PFSK-1 (cell line): Measurements from ENCODE around the gene MIX23.

Experiments
- POLR2AphosphoS5 ChIP-seq: IDR thresholded peaks from 2 replicates; pipeline ENCODE4 v1.6.1; 2012; ENCODE audit warnings: low read depth, mild to moderate bottlenecking, control low read depth, low read length, moderate library complexity
- REST ChIP-seq, 2 experiments: IDR thresholded peaks; 2 replicates each; pipeline versions ENCODE4 v1.6.1 to v1.8.0; 2011 to 2012; ENCODE audit warnings: low read depth in 2 of 2, low read length in 2 of 2, control low read depth in 1 of 2, inconsistent platforms in 1 of 2, mild to moderate bottlenecking in 1 of 2, moderate library complexity in 1 of 2; ENCODE audit not compliant: insufficient read depth in 1 of 2
- TAF1 ChIP-seq: IDR thresholded peaks from 2 replicates; pipeline ENCODE4 v1.6.1; 2012; ENCODE audit warnings: low read length, control low read depth, borderline replicate concordance; ENCODE audit not compliant: insufficient read depth

- TF ChIP-seq POLR2AphosphoS5: no peak
- TF ChIP-seq REST (IDR thresholded peaks at IDR 0.05; ENCODE audit: insufficient read depth in 1 of 2, low read depth in 2 of 2, low read length in 2 of 2): no peak
- no peak for TF ChIP-seq TAF1
Measured at GRCh38 chr3:122406198-122406597, 23.2 kb upstream of the MIX23 start.
